GM21737 (cell line): ENCODE results near the gene SYK.
"Not testable (repeated sequence)": the region's sequence is repeated elsewhere in the genome, so short reads cannot be mapped to it uniquely, and the experiment has no call there.

Experiments
- ATAC-seq: cut with Tn5 transposase; IDR thresholded peaks from one replicate; pipeline ENCODE4 v1.9.1; 2021; ENCODE audit warnings: mild to moderate bottlenecking, moderate library complexity; ENCODE audit not compliant: unreplicated experiment

The SYK gene

DNA sequence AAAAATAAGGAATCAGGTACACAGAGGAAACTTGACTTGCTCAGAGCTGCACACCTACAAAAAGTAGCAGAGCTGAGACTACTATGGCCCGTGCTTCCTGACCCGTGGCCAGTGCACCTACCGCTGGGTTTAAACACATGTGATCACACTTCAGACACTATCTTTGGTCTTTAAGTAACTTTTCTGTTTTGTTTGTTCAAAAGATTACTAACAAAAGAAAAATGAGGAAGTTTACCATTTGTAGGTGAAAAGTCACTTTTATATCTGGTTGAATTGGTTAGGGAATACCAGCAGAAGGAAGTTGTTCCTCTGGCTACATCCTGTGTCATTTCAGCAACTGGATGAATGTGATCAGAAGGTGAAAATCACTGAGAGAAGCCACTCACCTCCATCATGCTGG is 6.5 kb upstream of the SYK start:
- peak; percentile 42 for ATAC-seq

DNA sequence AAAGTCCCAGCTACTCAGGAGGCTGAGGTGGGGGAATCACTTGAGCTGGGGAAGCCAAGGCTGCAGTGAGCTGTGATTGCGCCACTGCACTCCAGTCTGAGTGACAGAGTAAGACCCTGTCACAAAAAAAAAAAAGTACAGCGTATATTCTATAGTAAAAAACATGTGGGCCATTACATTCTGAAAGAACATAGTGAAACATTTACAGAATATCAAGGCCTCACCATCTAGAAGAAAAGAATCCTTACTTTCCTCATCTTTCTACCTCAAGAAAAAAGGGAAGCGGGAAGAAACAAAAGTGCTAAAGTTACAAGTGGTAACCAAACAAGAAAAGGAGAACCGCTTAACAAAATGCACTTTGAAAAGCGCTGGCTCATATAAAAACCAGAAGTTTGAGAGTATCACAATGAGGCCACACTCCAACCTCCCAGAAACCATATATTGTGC is 5.7 kb upstream of the SYK start:
- no peak for ATAC-seq

GRCh38 chr9:90799271-90799852 is 2.3 kb upstream of the SYK start:
- ATAC-seq, result no peak

DNA sequence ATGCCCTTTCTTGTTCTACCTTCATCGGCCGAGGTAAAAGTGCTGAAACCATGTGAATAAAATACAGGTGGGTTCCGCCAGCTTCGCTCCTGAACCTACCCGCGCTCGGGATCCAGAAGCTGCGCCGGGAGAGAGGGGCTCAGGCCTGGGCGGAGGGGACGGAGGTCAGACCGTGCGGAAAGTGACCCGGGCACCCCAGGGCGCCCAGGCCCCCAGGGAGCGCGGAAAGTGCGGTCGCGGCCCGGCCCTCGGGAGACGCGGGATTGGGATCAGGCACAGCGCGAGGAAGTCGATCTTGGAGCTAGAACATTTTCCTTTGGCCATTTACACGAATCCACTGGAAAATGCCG is 329 bp downstream of the SYK start:
- ATAC-seq, result peak; percentile 9

DNA sequence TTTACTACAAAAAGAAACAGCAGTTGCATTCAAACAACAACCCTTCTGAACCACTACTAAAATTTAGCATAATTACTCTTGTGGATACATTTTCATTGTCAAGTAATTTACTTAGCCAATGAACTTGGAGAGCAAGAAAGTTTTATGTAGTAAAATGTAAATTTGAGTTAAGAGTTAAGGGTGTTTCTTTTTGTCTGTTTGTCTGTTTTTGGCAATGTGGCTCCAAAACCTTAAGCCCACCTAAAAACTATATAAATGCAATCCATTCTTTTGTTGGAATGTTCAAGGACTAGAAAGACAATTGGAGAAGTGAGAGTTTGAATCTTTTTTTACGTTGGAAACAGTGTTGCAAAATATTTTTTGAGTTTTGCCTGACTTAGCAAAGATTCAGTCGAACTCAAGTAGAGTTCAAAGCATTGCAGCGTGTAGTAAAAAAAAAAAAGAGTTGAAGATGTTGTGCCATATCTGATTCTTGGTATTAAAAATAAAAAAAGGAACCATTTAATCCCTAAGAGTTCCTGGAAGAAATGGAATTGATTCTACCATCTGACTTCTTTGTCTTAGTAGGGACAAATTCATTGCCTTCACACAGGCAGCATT is 867 bp downstream of the SYK start:
- no peak for ATAC-seq

- ATAC-seq, result no peak
These were observed 2.4 kb downstream of the SYK start for GRCh38 chr9:90803860-90804593.

- ATAC-seq, result no peak
These were observed 3.7 kb downstream of the SYK start for GRCh38 chr9:90805006-90805996.

GRCh38 chr9:90807006-90807405 is 5.4 kb downstream of the SYK start:
- ATAC-seq, result no peak

- ATAC-seq, result no peak
These were observed 6.8 kb downstream of the SYK start for GRCh38 chr9:90808398-90808797.

DNA sequence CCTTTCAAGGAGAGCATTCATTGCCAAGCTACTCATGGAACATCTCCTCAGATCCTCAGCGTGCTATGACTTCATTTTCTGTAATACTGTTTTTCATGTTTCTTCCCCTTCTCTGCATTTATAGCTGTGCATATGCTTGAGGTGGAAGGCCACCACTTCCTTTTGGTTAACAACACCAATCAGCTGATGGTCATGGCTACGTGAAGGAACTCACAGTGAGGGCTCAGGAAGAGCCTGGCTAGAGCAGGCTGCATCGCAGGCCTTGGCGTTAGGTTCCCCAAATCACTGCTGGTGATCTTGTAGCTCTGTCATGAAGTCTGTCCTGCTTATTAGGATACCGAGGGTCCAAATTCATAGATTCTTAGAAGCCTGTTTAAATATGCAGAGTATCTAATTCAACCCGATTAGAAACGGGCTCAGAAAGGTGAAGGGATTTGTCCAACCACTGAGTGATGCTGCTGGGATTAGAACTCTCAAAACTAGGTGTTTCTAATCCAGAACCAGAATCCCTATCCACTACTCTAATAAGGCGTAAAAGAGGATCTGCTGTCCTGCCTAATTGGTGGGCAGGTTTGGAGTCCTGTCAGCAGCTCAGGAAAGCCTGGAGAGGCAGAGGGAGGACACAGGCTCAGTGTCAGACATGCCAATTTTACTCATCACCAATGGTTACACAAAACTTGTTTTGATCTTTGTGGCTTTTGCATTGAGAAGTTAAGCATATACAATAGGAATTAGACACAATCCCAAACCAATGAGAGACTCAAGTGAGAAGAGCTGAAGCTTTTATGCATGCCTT is 7.5 kb downstream of the SYK start:
- ATAC-seq, result no peak

- ATAC-seq, result no peak
These were observed 9.1 kb downstream of the SYK start for GRCh38 chr9:90810691-90811090.

DNA sequence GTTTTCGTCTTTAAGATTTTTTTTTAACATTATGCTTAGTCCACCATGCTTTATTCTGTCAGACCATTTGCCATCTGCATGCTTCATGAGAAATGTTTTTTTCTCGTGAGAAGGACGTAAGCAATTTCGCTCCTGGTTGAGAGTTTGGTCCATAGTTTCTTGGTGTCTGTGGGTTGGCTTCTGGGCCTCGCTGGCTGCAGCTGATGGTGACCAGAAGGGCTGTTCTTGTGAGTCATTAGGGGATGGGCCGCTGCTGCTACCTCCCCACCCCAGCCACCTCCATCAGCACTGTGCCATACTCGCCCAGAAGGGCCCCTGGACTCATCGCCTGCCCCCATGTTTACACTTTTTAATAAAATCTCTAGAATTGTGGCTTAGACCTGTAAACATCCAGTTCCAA is 11.4 kb downstream of the SYK start:
- no peak for ATAC-seq

DNA sequence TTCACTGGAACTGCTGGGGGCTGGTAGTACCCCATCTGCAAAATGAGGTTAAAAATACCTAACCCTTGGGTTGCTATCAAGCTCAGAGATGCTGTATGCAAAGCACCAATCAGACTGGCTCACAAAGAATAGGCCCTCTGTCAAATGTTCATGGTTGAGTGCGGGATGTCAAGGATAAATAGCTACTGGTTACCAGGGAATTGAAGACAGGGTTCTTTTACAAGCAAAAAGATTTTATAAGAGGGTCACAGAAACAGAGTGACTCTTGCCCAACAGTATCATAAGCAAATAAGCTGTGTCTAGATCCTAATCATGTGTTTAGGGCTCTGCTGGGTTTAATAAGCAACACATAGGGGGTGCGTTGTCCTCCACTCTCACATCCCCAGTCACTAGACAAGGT is 11.9 kb downstream of the SYK start:
- no peak for ATAC-seq

DNA sequence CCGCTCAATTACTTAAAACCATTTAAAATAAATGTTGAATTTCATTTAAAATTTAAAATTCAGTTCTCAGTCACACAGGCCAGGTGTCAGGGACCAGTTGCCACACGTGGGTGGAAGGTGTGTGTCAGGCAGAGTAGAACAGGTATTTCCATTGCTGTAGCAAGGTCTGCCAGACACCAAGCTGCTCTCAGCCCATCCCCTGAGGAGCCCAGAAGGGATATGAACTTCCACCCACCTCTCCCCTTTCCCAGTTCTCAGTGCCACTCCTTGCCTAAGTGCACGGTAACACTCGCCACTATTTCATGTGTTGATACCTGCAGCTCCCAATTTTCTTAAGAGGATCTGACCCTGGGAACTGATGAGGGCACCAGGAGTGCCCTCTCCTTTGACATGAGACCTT is 12.7 kb downstream of the SYK start:
- no peak for ATAC-seq

- peak; percentile 52 for ATAC-seq
These were observed 13.7 kb downstream of the SYK start for GRCh38 chr9:90815183-90815943.

DNA sequence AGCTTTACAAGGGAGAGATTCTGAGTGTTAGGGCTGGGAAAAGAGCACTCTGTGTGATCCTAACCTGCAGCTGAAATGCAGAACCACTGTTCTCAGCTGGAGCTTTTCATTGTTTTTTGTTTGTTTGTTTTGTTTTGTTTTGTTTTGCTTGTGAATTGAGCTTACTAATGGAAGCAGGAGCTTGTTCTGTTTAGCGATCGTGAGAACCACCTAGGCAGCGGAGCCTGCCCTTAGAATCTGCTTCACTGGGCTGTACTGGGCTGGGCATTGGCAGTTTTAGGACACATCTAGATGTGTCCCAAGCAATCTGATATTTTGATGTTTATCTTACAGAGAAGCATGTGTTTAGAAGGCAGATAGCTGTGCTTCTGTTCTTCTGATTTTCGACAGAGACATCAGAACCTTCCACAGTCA is 14.3 kb downstream of the SYK start:
- ATAC-seq, result no peak

GRCh38 chr9:90816690-90817089 is 15.1 kb downstream of the SYK start:
- ATAC-seq, result no peak

- ATAC-seq, result no peak
These were observed 16.7 kb downstream of the SYK start for GRCh38 chr9:90818279-90818678.

DNA sequence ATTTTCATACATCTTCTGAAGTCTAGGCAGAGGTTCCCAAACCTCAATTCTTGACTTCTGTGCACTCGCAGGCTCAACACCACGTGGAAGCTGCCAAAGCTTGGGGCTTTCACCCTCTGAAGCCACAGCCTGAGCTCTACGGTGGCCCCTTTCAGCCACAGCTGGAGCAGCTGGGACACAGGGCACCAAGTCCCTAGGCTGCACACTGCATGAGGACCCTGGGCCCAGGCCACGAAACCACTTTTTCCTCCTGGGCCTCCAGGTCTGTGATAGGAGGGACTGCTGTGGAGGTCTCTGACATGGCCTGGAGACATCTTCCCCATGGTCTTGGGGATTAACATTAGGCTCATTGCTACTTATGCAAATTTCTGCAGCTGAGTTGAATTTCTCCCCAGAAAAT is 18.8 kb downstream of the SYK start:
- ATAC-seq, result not testable (repeated sequence)

DNA sequence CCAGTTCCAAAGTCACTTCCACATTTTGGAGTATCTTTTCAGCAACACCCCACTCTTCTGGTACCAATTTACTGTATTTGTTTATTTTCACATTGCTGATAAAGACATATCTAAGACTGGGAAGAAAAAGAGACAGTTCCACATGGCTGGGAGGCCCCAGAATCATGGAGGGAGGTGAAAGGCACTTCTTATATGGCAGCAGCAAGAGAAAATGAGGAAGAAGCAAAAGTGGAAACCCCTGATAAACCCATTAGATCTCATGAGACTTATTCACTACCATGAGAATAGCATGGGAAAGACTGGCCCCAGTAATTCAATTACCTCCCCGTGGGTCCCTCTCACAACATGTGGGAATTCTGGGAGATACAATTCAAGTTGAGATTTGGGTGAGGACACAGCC is 19.6 kb downstream of the SYK start:
- ATAC-seq, result not testable (repeated sequence)
